Transverse colon (tissue), 4 donors: ENCODE data around the gene RHOH. TPM values are rescaled to one million over a fixed set of nuclear protein-coding genes. Genes with fewer than 3 reads are reported as not detected.

ENCODE experiments used
- DNase-seq: peaks from one replicate; pipeline ENCODE4 v3.0.0-alpha.2; 2019
- H3K27ac ChIP-seq, 4 donors: fragments of 200-600 bp; sonication (generic); 2 replicates each; pipeline ENCODE4 v1.5.1; 2016 to 2018; ENCODE audit warnings: inconsistent platforms in 4 of 4
- H3K27me3 ChIP-seq: fragments of 200-600 bp; sonication (generic); 2 replicates; pipeline ENCODE4 v1.5.1; 2017; ENCODE audit warnings: inconsistent platforms
- H3K36me3 ChIP-seq, 4 donors: fragments of 200-600 bp; sonication (generic); 2 replicates each; pipeline ENCODE4 v1.5.1; 2017 to 2019; ENCODE audit warnings: inconsistent platforms in 4 of 4
- H3K4me1 ChIP-seq, 4 donors: fragments of 200-600 bp; sonication (generic); 2 replicates each; pipeline ENCODE4 v1.5.1; 2017 to 2020; ENCODE audit warnings: inconsistent platforms in 4 of 4
- H3K4me3 ChIP-seq, 4 donors: fragments of 200-600 bp; sonication (generic); 1 replicate in 1 of 4; 2 replicates in 3 of 4; pipeline versions ENCODE4 v1.5.1 to v1.6.1; 2017 to 2019; ENCODE audit warnings: inconsistent platforms in 4 of 4
- H3K9me3 ChIP-seq, 2 donors: fragments of 200-600 bp; sonication (generic); 2 replicates each; pipeline ENCODE4 v1.5.1; 2017 to 2019; ENCODE audit warnings: inconsistent platforms in 2 of 2
- CTCF ChIP-seq, 5 experiments: fragments of 200-600 bp in 3 of 5; fragments of 450-650 bp in 2 of 5; sonication (generic) in 3 of 5; IDR thresholded peaks; 1 replicate in 2 of 5; 2 replicates in 3 of 5; pipeline ENCODE4 v1.5.1; 2016 to 2017; ENCODE audit warnings: antibody characterized with exemption in 5 of 5, inconsistent platforms in 3 of 5, mild to moderate bottlenecking in 2 of 5, moderate library complexity in 1 of 5
- EP300 ChIP-seq: sonication (generic); formaldehyde crosslinking; IDR thresholded peaks from one replicate; pipeline ENCODE4 v1.6.1; 2017; ENCODE audit warnings: antibody characterized with exemption, low read depth
- POLR2A ChIP-seq: fragments of 450-650 bp; IDR thresholded peaks from one replicate; pipeline ENCODE4 v1.6.1; 2016; ENCODE audit warnings: antibody characterized with exemption, mild to moderate bottlenecking, moderate library complexity
- POLR2AphosphoS5 ChIP-seq, 3 donors: sonication (generic); formaldehyde crosslinking; IDR thresholded peaks; one replicate each; pipeline ENCODE4 v1.6.1; 2016; ENCODE audit warnings: antibody characterized with exemption in 3 of 3
- WGBS, 2 donors: methylation state at CpG; one replicate each; pipeline ENCODE4 v1.1.5; 2018; ENCODE audit warnings: low coverage in 1 of 2; 5-methylcytosine and 5-hydroxymethylcytosine counted together
- in situ Hi-C, 4 donors: fragments of 200-750 bp; cut with MboI; loops; one replicate each; pipeline versions ENCODE4 v1.15.0 to v1.15.1; 2017; ENCODE audit warnings: low sequenced_read_pairs in 3 of 4, low pct_ligation_motif_present in 1 of 4, low pct_unique_long_range_greater_than_20kb in 1 of 4
- intact Hi-C: fragments of 100-400 bp; cut with DNase I; formaldehyde crosslinking; loops from one replicate; pipeline ENCODE4 v1.15.1; 2023; ENCODE audit warnings: low total_unique reads
- total RNA-seq, 4 donors: library from RNA; depleted of rRNA; stranded (reverse); fragments of >200 nt; gene quantifications; one replicate each; pipeline ENCODE4 v1.1.0, GENCODE V29; 2016

Gene RHOH
- total RNA-seq, 4 donors from 2014 or later: 4.1 to 10.3 (median 4.1) TPM; not detected in 1

GRCh38 chr4:40190880-40191815 is 5.7 kb upstream of the RHOH start:
- WGBS, 2 donors: 29 to 35% methylated on average over 10 to 14 of the region's 14 CpGs
- intact Hi-C loops (no loop called here), in situ Hi-C loops (no loop called here)
- Histone ChIP-seq H3K27me3 (peaks cover 42% of the 10 kb centered on the region), H3K36me3 (no peaks in the 10 kb centered on the region), H3K4me3 (no peak overlapping the region), H3K9me3 (no peaks in the 10 kb centered on the region), H3K27ac (peak overlapping the region; percentile 1 to 42 (median 25)), H3K4me1 (peaks cover 7 to 40% (median 13%) of the 10 kb centered on the region in 4 donors)
- TF ChIP-seq CTCF (IDR thresholded peaks at IDR 0.05) (no peak), POLR2AphosphoS5 (IDR thresholded peaks at IDR 0.05) (peak in 1 of 3 donors; percentile 34), POLR2A (no peak), EP300 (no peak)
- DNase-seq: no peak

- H3K27ac ChIP-seq: peak overlapping the region; percentile 33 to 82 (median 60)
- no peaks in the 10 kb centered on the region for H3K36me3 ChIP-seq
- H3K9me3 ChIP-seq: no peaks in the 10 kb centered on the region
- in situ Hi-C loops (no loop called here), intact Hi-C loops (no loop called here)
- no peak overlapping the region for H3K4me3 ChIP-seq
- DNase-seq: peak; percentile 32
- TF ChIP-seq POLR2AphosphoS5 (IDR thresholded peaks at IDR 0.05): no peak
- no peak for TF ChIP-seq CTCF (IDR thresholded peaks at IDR 0.05)
- no peak for TF ChIP-seq EP300
- no peak for TF ChIP-seq POLR2A
- peaks cover 39% of the 10 kb centered on the region for H3K27me3 ChIP-seq
- WGBS, 2 donors: 41 to 58% methylated on average over 6 to 8 of the region's 8 CpGs
- H3K4me1 ChIP-seq: peaks cover 7 to 40% (median 13%) of the 10 kb centered on the region in 4 donors
These were observed 4.5 kb upstream of the RHOH start for GRCh38 chr4:40192114-40193015.

GRCh38 chr4:40193016-40193571 is 3.7 kb upstream of the RHOH start:
- H3K4me3 ChIP-seq: no peak overlapping the region
- H3K4me1 ChIP-seq: peaks cover 7 to 40% (median 13%) of the 10 kb centered on the region in 4 donors
- WGBS, 2 donors: 27% methylated on average over 11 of the region's 11 CpGs; no CpG with 5 or more reads in 1 of the 2 donors
- DNase-seq: peak; percentile 51
- H3K27ac ChIP-seq: peak overlapping the region; percentile 33 to 82 (median 72)
- no peaks in the 10 kb centered on the region for H3K9me3 ChIP-seq
- peaks cover 31% of the 10 kb centered on the region for H3K27me3 ChIP-seq
- in situ Hi-C loops (no loop called here), intact Hi-C loops (no loop called here)
- TF ChIP-seq CTCF (IDR thresholded peaks at IDR 0.05) (no peak), POLR2A (peak; percentile 17), EP300 (no peak), POLR2AphosphoS5 (IDR thresholded peaks at IDR 0.05) (peak in 1 of 3 donors; percentile 20)
- H3K36me3 ChIP-seq: no peaks in the 10 kb centered on the region
